Natural killer cell (primary cell): Measurements from ENCODE around the gene RECK. TPM values are rescaled to one million over a fixed set of nuclear protein-coding genes. Genes with fewer than 3 reads are reported as not detected.

Source experiments
- ATAC-seq, 3 donors: fragments of 150-1000 bp in 2 of 3; fragments of 200-7000 bp in 1 of 3; cut with Tn5 transposase; 1 replicate in 1 of 3; 2 replicates in 2 of 3; pipeline ENCODE4 v1.10.0; 2021; ENCODE audit warnings: mild to moderate bottlenecking in 2 of 3, moderate library complexity in 2 of 3
- DNase-seq, 2 donors: peaks; one replicate each; pipeline versions ENCODE4 v3.0.0 to v3.0.0-alpha.2; 2013 to 2021; ENCODE audit warnings: mixed read lengths in 1 of 2
- H3K27ac ChIP-seq: one replicate; pipeline ENCODE4 v1.5.1; 2013; ENCODE audit warnings: mild to moderate bottlenecking, low read length
- H3K27me3 ChIP-seq: one replicate; pipeline ENCODE4 v1.6.1; 2013; ENCODE audit warnings: low read length; ENCODE audit not compliant: control insufficient read depth, insufficient read depth
- H3K36me3 ChIP-seq: one replicate; pipeline ENCODE4 v1.6.1; 2013; ENCODE audit warnings: low read length; ENCODE audit not compliant: control insufficient read depth, insufficient read depth
- H3K4me1 ChIP-seq: one replicate; pipeline ENCODE4 v1.6.1; 2013; ENCODE audit warnings: low read length; ENCODE audit not compliant: control insufficient read depth, insufficient read depth
- H3K4me3 ChIP-seq: one replicate; pipeline ENCODE4 v1.5.1; 2013; ENCODE audit warnings: low read length
- H3K9me3 ChIP-seq: one replicate; pipeline ENCODE4 v1.6.1; 2013; ENCODE audit warnings: low read length; ENCODE audit not compliant: control insufficient read depth, insufficient read depth
- H3K27ac Mint-ChIP-seq, 2 donors: one replicate each; pipeline ENCODE4 v1.8.0; 2022; ENCODE audit warnings: mild to moderate bottlenecking in 2 of 2, mixed read lengths in 2 of 2, moderate library complexity in 1 of 2
- H3K27me3 Mint-ChIP-seq, 2 donors: one replicate each; pipeline ENCODE4 v1.8.0; 2022; ENCODE audit warnings: low read depth in 2 of 2, mixed read lengths in 2 of 2
- H3K36me3 Mint-ChIP-seq: one replicate; pipeline ENCODE4 v1.8.0; 2022; ENCODE audit warnings: mixed read lengths
- H3K4me1 Mint-ChIP-seq, 2 donors: one replicate each; pipeline ENCODE4 v1.8.0; 2022; ENCODE audit warnings: mixed read lengths in 2 of 2
- H3K4me3 Mint-ChIP-seq: one replicate; pipeline ENCODE4 v1.8.0; 2022; ENCODE audit warnings: mild to moderate bottlenecking, moderate library complexity, mixed read lengths
- H3K9me3 Mint-ChIP-seq, 2 donors: one replicate each; pipeline ENCODE4 v1.8.0; 2022; ENCODE audit warnings: mixed read lengths in 2 of 2
- CTCF ChIP-seq: fragments of 200-600 bp; IDR thresholded peaks from one replicate; pipeline ENCODE4 v1.8.0; 2022; ENCODE audit warnings: antibody characterized with exemption
- WGBS: methylation state at CpG from one replicate; pipeline ENCODE4 v1.1.7; 2013; ENCODE audit warnings: missing lambda C conversion rate; ENCODE audit not compliant: insufficient coverage; 5-methylcytosine and 5-hydroxymethylcytosine counted together
- intact Hi-C: fragments of 100-400 bp; cut with micrococcal nuclease; formaldehyde crosslinking; loops from one replicate; pipeline ENCODE4 v1.14.2; 2022
- total RNA-seq, 4 donors: library from RNA; stranded (reverse); fragments of 120-200 nt in 1 of 4; gene quantifications; one replicate each; pipeline versions ENCODE4 v1.2.3 to v1.2.4, GENCODE V29; 2013 to 2022

Gene RECK
- total RNA-seq, 3 donors from 2014 or later (not counting 1 experiment from before 2014, with no cell fraction given): 7.4 to 10.3 (median 8.0) TPM

DNA sequence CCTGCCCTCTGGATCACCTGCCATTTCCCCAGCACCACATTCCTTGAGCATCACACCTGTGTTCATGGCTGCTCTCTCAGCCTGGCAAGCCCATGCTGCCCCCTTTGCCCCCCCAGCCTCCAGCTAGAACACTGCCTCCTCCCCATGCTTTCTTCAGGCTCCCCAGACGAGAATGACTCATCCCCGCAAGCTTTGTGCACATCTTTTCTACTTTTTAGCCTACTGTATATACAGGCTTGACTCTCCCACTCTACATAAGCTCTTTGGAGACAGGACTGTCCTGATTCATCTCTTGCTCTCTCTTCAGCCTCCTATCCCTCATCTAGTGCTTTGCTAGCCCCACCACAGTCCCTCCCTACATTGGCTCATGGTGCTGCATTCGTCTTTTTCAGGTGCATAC, 79.9 kb downstream of the RECK start:
- Histone ChIP-seq H3K4me1 (no peaks in the 10 kb centered on the region), H3K4me3 (no peak overlapping the region), H3K27me3 (no peaks in the 10 kb centered on the region), H3K27ac (no peak overlapping the region), H3K36me3 (no peaks in the 10 kb centered on the region), H3K9me3 (no peaks in the 10 kb centered on the region)
- WGBS: 94% methylated on average over 3 of the region's 3 CpGs
- no peaks in the 10 kb centered on the region for H3K36me3 Mint-ChIP-seq
- no peak overlapping the region for H3K27ac Mint-ChIP-seq
- no peak for TF ChIP-seq CTCF
- ATAC-seq (no peak), DNase-seq (no peak)
- no peak overlapping the region for H3K4me3 Mint-ChIP-seq
- H3K4me1 Mint-ChIP-seq: no peaks in the 10 kb centered on the region
- intact Hi-C loops: no loop called here
- H3K9me3 Mint-ChIP-seq: no peaks in the 10 kb centered on the region
- no peaks in the 10 kb centered on the region for H3K27me3 Mint-ChIP-seq

DNA sequence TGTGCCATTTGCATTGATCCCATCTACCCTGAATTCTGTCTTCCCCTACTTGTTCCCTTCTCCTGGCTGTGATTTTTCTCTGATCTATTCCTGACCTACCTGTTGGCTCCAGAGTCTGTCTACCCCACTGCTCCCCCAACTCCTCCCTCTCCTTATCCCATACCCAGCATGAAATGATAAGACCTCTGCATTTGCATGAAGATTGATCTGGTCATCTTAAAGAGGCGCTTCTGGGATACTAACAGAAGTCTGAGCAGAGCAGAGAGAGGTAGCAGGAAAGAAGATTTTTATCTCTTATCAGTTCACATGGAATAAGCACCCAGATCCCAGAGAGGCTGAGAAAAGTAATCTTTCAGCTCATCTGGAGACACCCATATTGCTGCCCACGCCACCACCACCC, 81.5 kb downstream of the RECK start:
- DNase-seq: no peak
- WGBS: 100% methylated on average over 2 of the region's 2 CpGs
- TF ChIP-seq CTCF: no peak
- no peaks in the 10 kb centered on the region for H3K27me3 ChIP-seq
- H3K36me3 ChIP-seq: peaks cover 2% of the 10 kb centered on the region
- H3K4me3 ChIP-seq: no peak overlapping the region
- H3K4me3 Mint-ChIP-seq: no peak overlapping the region
- no peaks in the 10 kb centered on the region for H3K27me3 Mint-ChIP-seq
- no peaks in the 10 kb centered on the region for H3K4me1 Mint-ChIP-seq
- intact Hi-C loops: no loop called here
- no peak overlapping the region for H3K27ac Mint-ChIP-seq
- H3K4me1 ChIP-seq: no peaks in the 10 kb centered on the region
- no peak overlapping the region for H3K27ac ChIP-seq
- no peaks in the 10 kb centered on the region for H3K9me3 ChIP-seq
- no peaks in the 10 kb centered on the region for H3K9me3 Mint-ChIP-seq
- no peaks in the 10 kb centered on the region for H3K36me3 Mint-ChIP-seq
- no peak for ATAC-seq

DNA sequence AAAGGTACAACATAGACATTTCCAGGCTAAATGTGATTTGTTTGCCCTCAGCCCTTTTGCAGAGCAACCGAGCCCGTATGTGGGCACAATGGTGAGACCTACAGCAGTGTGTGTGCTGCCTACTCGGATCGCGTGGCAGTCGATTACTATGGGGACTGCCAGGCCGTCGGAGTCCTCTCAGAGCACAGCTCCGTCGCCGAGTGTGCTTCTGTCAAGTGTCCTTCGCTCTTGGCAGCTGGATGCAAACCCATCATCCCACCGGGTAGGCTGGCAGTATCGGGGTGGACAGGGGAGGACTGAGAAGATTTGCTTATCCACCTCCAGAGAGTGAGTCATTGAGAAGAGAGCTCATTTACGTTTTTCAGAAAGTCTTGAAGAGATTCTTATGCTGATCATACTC, 82.0 kb downstream of the RECK start:
- Mint-ChIP-seq H3K4me1 (no peaks in the 10 kb centered on the region), H3K9me3 (no peaks in the 10 kb centered on the region), H3K27me3 (no peaks in the 10 kb centered on the region), H3K4me3 (no peak overlapping the region), H3K27ac (no peak overlapping the region), H3K36me3 (no peaks in the 10 kb centered on the region)
- intact Hi-C loops: no loop called here
- ATAC-seq: no peak
- DNase-seq: no peak
- Histone ChIP-seq H3K4me3 (no peak overlapping the region), H3K27me3 (no peaks in the 10 kb centered on the region), H3K36me3 (peaks cover 2% of the 10 kb centered on the region), H3K9me3 (no peaks in the 10 kb centered on the region), H3K27ac (no peak overlapping the region), H3K4me1 (no peaks in the 10 kb centered on the region)
- TF ChIP-seq CTCF: no peak
- WGBS: 92% methylated on average over 15 of the region's 15 CpGs

GRCh38 chr9:36119476-36119875, 82.8 kb downstream of the RECK start:
- Histone ChIP-seq H3K4me1 (no peaks in the 10 kb centered on the region), H3K27me3 (no peaks in the 10 kb centered on the region), H3K36me3 (peaks cover 2% of the 10 kb centered on the region), H3K4me3 (no peak overlapping the region), H3K27ac (no peak overlapping the region), H3K9me3 (no peaks in the 10 kb centered on the region)
- Mint-ChIP-seq H3K27me3 (no peaks in the 10 kb centered on the region), H3K4me3 (no peak overlapping the region), H3K27ac (no peak overlapping the region), H3K4me1 (no peaks in the 10 kb centered on the region), H3K36me3 (no peaks in the 10 kb centered on the region), H3K9me3 (no peaks in the 10 kb centered on the region)
- TF ChIP-seq CTCF: no peak
- no peak for DNase-seq
- ATAC-seq: no peak
- 96% methylated on average over 7 of the region's 7 CpGs for WGBS
- intact Hi-C loops: no loop called here
